OCI-LY7 (cell line): Measurements from ENCODE around the gene CPNE2. TPM values are rescaled to one million over a fixed set of nuclear protein-coding genes. Genes with fewer than 3 reads are reported as not detected.
"Not testable (repeated sequence)": the region's sequence is repeated elsewhere in the genome, so short reads cannot be mapped to it uniquely, and the experiment has no call there.

ENCODE experiments used
- BruUV-seq: library from RNA; stranded (reverse); fragments of 400-500 nt; replicated peaks from 2 replicates; lab custom pipeline; 2021; lab: Mats Ljungman, UMichigan
- CTCF ChIA-PET: fragments of 300-600 bp; sonication (Branson Sonifier 250); formaldehyde crosslinking; loops from one replicate; lab custom pipeline; 2022; ENCODE audit warnings: antibody characterized with exemption; ENCODE audit not compliant: unreplicated experiment; lab: Charles Lee
- POLR2A ChIA-PET: fragments of 300-600 bp; sonication (Branson Sonifier 250); formaldehyde crosslinking; loops from one replicate; lab custom pipeline; 2022; ENCODE audit warnings: antibody characterized with exemption; lab: Charles Lee
- DNase-seq: peaks from one replicate; pipeline ENCODE4 v3.0.0-alpha.2; 2015; ENCODE audit warnings: low spot score
- H2AFZ ChIP-seq: fragments of 200-600 bp; sonication (generic), shearing (Covaris generic); 2 replicates; pipeline ENCODE4 v1.6.1; 2014; ENCODE audit warnings: mild to moderate bottlenecking, antibody characterized with exemption, low read length, moderate library complexity
- H3K27ac ChIP-seq: fragments of 200-600 bp; sonication (generic); 2 replicates; pipeline ENCODE4 v1.5.1; 2014; ENCODE audit warnings: mixed run types, low read depth, mild to moderate bottlenecking, moderate library complexity, low read length, inconsistent platforms; ENCODE audit not compliant: poor library complexity, severe bottlenecking
- H3K36me3 ChIP-seq: fragments of 200-600 bp; sonication (generic); 2 replicates; pipeline ENCODE4 v1.6.1; 2014; ENCODE audit warnings: mild to moderate bottlenecking, antibody characterized with exemption, low read length, moderate library complexity, mixed read lengths; ENCODE audit not compliant: insufficient read depth
- H3K4me1 ChIP-seq: fragments of 200-600 bp; sonication (generic); 2 replicates; pipeline ENCODE4 v1.5.1; 2014; ENCODE audit warnings: mild to moderate bottlenecking, low read length; ENCODE audit not compliant: insufficient read depth, poor library complexity, severe bottlenecking
- H3K4me2 ChIP-seq: fragments of 200-600 bp; sonication (generic); 2 replicates; pipeline ENCODE4 v1.6.1; 2014; ENCODE audit warnings: mild to moderate bottlenecking, low read length
- H3K4me3 ChIP-seq: fragments of 200-600 bp; sonication (generic); 2 replicates; pipeline ENCODE4 v1.5.1; 2014; ENCODE audit warnings: mild to moderate bottlenecking, low read depth, low read length; ENCODE audit not compliant: poor library complexity, severe bottlenecking
- H3K79me2 ChIP-seq: fragments of 200-600 bp; sonication (generic); 2 replicates; pipeline ENCODE4 v1.6.1; 2016; ENCODE audit warnings: low read depth, mild to moderate bottlenecking, low read length, moderate library complexity, mixed read lengths; ENCODE audit not compliant: insufficient read depth
- H3K9me2 ChIP-seq: fragments of 200-600 bp; sonication (generic); 2 replicates; pipeline ENCODE4 v1.6.1; 2016; ENCODE audit warnings: mild to moderate bottlenecking, low read length, mixed read lengths; ENCODE audit not compliant: insufficient read depth
- H3K9me3 ChIP-seq: fragments of 200-600 bp; sonication (generic); 2 replicates; pipeline ENCODE4 v1.6.1; 2014; ENCODE audit warnings: mild to moderate bottlenecking, mixed run types, low read length, mixed read lengths
- H4K20me1 ChIP-seq: fragments of 200-600 bp; sonication (generic); 2 replicates; pipeline ENCODE4 v1.6.1; 2014; ENCODE audit warnings: mild to moderate bottlenecking, antibody characterized with exemption, low read length, moderate library complexity, mixed read lengths; ENCODE audit not compliant: insufficient read depth
- EZH2phosphoT487 ChIP-seq: fragments of 200-600 bp; sonication (generic); IDR thresholded peaks from 2 replicates; pipeline ENCODE4 v1.6.1; 2018; ENCODE audit warnings: low read depth, borderline replicate concordance, mild to moderate bottlenecking, mixed run types, antibody characterized with exemption, low read length, moderate library complexity, mixed read lengths
- intact Hi-C: fragments of 100-400 bp; cut with micrococcal nuclease; formaldehyde crosslinking; loops from one replicate; pipeline ENCODE4 v1.10.0; 2022; ENCODE audit not compliant: unreplicated experiment
- total RNA-seq, 2 experiments: library from RNA; depleted of rRNA in 1 of 2; stranded (reverse); fragments of >200 nt in 1 of 2; shearing (Covaris generic) in 1 of 2; gene quantifications; 2 replicates each; pipeline ENCODE4 v1.2.3, GENCODE V29; 2014 to 2022
- TF ChIP-seq, protein P1 (sequence below): fragments of 200-600 bp; sonication (generic); conservative IDR thresholded peaks from 2 replicates; pipeline ENCODE4 v1.5.1; 2014; ENCODE audit warnings: mild to moderate bottlenecking, antibody characterized with exemption, low read length, moderate library complexity, mixed read lengths

CPNE2 gene
- total RNA-seq, 2 experiments from 2014 or later, result 14.4 to 44.7 TPM

DNA sequence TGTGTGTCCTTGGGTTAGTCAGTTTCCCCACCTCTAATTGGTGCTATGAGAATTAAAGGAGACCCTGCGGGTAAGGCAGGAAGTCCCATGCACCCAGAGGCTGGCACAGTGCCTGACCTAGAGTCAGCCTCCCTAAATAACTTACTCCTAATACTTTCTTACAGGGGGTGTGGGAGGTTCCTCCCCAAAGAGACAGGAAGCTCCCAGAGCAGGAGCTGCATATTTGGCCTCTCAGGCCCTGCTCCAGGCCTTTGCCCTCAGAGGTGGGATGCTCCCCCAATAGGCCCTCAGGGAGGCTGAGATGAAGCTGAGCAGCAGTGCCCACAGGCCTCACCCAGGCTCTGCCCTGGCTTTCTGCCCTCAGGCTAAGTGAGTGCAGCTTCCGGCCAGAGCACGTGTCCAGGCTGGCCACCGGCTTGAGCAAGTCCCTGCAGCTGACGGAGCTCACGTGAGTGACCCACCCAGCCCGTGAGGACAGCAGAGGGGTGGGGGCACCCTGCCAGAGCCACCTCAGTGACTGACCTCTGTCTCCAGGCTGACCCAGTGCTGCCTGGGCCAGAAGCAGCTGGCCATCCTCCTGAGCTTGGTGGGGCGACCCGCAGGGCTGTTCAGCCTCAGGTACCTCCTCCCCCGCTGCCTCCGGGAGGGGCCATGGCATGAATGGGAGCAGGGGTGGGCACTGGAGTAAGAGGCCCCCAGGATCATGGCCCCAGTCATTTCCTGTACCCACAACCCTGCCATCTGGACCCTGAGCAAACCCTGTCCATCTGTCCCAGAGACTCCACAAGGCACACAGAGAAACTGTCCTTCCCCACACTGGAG is 31.1 kb upstream of the CPNE2 start:
- CTCF ChIA-PET, result no interaction called here
- Histone ChIP-seq H3K4me2 (no peak overlapping the region), H3K27ac (no peak overlapping the region)

DNA sequence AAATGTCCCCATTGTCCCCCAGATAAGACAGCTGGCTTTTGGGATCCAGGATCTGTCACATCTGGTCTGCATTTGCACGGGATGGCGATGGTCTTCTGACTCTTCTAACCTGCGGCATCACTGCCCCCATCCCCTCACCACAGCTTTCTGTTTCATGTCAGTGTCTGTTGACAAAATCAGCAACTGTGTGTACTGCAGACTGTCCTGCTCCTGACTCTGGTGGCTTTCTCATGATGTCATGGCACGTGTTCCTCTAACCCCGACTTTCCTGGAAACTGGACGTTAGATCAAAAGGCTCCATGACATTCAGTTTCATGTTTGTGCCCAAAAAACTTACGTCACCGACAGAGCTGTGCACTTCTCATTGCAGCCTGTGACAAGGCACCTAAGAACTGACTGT is 30.1 kb upstream of the CPNE2 start:
- Histone ChIP-seq H3K4me2 (no peak overlapping the region), H3K79me2 (no peaks in the 10 kb centered on the region), H3K9me2 (no peaks in the 10 kb centered on the region), H2AFZ (no peak overlapping the region), H3K27ac (no peak overlapping the region), H3K36me3 (peaks cover 61% of the 10 kb centered on the region), H3K4me1 (no peaks in the 10 kb centered on the region), H3K9me3 (no peaks in the 10 kb centered on the region), H3K4me3 (no peak overlapping the region), H4K20me1 (no peaks in the 10 kb centered on the region)
- intact Hi-C loops, result no loop called here
- CTCF ChIA-PET, result no interaction called here
- no TSS peak for BruUV-seq
- no peak for DNase-seq
- TF ChIP-seq, protein P1, sequence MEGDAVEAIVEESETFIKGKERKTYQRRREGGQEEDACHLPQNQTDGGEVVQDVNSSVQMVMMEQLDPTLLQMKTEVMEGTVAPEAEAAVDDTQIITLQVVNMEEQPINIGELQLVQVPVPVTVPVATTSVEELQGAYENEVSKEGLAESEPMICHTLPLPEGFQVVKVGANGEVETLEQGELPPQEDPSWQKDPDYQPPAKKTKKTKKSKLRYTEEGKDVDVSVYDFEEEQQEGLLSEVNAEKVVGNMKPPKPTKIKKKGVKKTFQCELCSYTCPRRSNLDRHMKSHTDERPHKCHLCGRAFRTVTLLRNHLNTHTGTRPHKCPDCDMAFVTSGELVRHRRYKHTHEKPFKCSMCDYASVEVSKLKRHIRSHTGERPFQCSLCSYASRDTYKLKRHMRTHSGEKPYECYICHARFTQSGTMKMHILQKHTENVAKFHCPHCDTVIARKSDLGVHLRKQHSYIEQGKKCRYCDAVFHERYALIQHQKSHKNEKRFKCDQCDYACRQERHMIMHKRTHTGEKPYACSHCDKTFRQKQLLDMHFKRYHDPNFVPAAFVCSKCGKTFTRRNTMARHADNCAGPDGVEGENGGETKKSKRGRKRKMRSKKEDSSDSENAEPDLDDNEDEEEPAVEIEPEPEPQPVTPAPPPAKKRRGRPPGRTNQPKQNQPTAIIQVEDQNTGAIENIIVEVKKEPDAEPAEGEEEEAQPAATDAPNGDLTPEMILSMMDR, result no peak
- TF ChIP-seq EZH2phosphoT487, result no peak
- POLR2A ChIA-PET, result interaction anchor here (1.3 kb wide), 1 partner anchor 112 kb away, joined by 4 read pairs; no protein-coding TSS in a partner anchor

More for the DNA sequence above, 31.1 kb upstream of the CPNE2 start:
- DNase-seq, result no peak
- Histone ChIP-seq H3K4me3 (no peak overlapping the region), H3K4me1 (no peaks in the 10 kb centered on the region), H3K36me3 (peaks cover 72% of the 10 kb centered on the region), H4K20me1 (no peaks in the 10 kb centered on the region), H3K9me2 (no peaks in the 10 kb centered on the region), H2AFZ (no peak overlapping the region), H3K9me3 (no peaks in the 10 kb centered on the region), H3K79me2 (no peaks in the 10 kb centered on the region)
- intact Hi-C loops, result no loop called here
- POLR2A ChIA-PET, result interaction anchor here (1.3 kb wide), 1 partner anchor 111 kb away, joined by 4 read pairs; no protein-coding TSS in a partner anchor
- TF ChIP-seq EZH2phosphoT487, result no peak
- BruUV-seq, result no TSS peak

DNA sequence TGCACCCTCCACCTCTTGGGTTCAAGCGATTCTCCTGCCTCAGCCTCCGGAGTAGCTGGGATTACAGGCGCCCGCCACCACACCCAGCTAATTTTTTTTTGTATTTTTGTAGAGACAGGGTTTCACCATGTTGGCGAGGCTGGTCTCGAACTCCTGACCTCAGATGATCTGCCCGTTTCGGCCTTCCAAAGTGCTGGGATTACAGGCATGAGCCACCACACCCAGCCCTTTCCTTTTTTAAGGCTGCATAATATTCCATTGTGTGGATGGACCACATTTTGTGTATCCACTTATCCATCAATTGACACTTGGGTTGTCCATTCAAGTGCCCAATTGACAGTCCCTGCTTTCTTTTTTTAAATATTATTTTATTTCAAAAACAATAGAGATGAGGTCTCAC is 29.2 kb upstream of the CPNE2 start:
- POLR2A ChIA-PET, result interaction anchor here (0.6 kb wide), 1 partner anchor 254 kb away, joined by 4 read pairs; no protein-coding TSS in a partner anchor

More for the DNA sequence above, 29.2 kb upstream of the CPNE2 start:
- peaks cover 53% of the 10 kb centered on the region for H3K36me3 ChIP-seq
- H3K27ac ChIP-seq, H2AFZ ChIP-seq, H4K20me1 ChIP-seq, DNase-seq, H3K9me2 ChIP-seq, H3K9me3 ChIP-seq, CTCF ChIA-PET, H3K4me2 ChIP-seq, H3K4me1 ChIP-seq, intact Hi-C loops, H3K4me3 ChIP-seq, BruUV-seq, H3K79me2 ChIP-seq: not testable (repeated sequence)
